H1 (cell line): Measurements from ENCODE around the gene EXTL2. TPM values are rescaled to one million over a fixed set of nuclear protein-coding genes. Genes with fewer than 3 reads are reported as not detected.

Experiments used
- CTCF ChIA-PET: fragments of 300-600 bp; sonication (Branson Sonifier 250); formaldehyde crosslinking; loops from one replicate; lab custom pipeline; 2021; ENCODE audit not compliant: partially characterized antibody; lab: Charles Lee
- POLR2A ChIA-PET: fragments of 300-600 bp; sonication (Branson Sonifier 250); formaldehyde crosslinking; loops from one replicate; lab custom pipeline; 2021; ENCODE audit warnings: inconsistent platforms; ENCODE audit not compliant: partially characterized antibody; lab: Charles Lee
- DNase-seq, 2 experiments: peaks; one replicate each; pipeline versions ENCODE4 v3.0.0 to v3.0.0-alpha.2; 2010 to 2022; ENCODE audit warnings: low spot score in 2 of 2, low read depth in 1 of 2, mixed read lengths in 1 of 2
- FAIRE-seq: peaks from 2 replicates; lab custom pipeline; 2011; peaks lifted over from hg19 to GRCh38; lab: Jason Lieb, UNC
- H2AFZ ChIP-seq: 2 replicates; pipeline ENCODE4 v1.8.1; 2012; ENCODE audit warnings: low read length, inconsistent platforms
- H2AK5ac ChIP-seq: 2 replicates; pipeline ENCODE4 v1.6.1; 2013; ENCODE audit warnings: low read depth, low read length
- H2BK120ac ChIP-seq: replicated peaks from 2 replicates; pipeline ENCODE3; 2013; ENCODE audit warnings: low read depth, low read length, inconsistent platforms
- H2BK12ac ChIP-seq: 2 replicates; pipeline ENCODE4 v1.6.1; 2013; ENCODE audit warnings: low read depth, low read length
- H2BK15ac ChIP-seq: 2 replicates; pipeline ENCODE4 v1.6.1; 2013; ENCODE audit warnings: low read length
- H2BK20ac ChIP-seq: 2 replicates; pipeline ENCODE4 v1.6.1; 2013; ENCODE audit warnings: low read length
- H2BK5ac ChIP-seq: 2 replicates; pipeline ENCODE4 v1.6.1; 2013; ENCODE audit warnings: low read depth, low read length
- H3K14ac ChIP-seq: 2 replicates; pipeline ENCODE4 v1.6.1; 2013; ENCODE audit warnings: inconsistent platforms; ENCODE audit not compliant: insufficient read length
- H3K18ac ChIP-seq: 2 replicates; pipeline ENCODE4 v1.6.1; 2013; ENCODE audit warnings: low read length; ENCODE audit errors: extremely low read depth
- H3K23ac ChIP-seq: 2 replicates; pipeline ENCODE4 v1.6.1; 2013; ENCODE audit warnings: inconsistent platforms; ENCODE audit not compliant: insufficient read length
- H3K23me2 ChIP-seq: 2 replicates; pipeline ENCODE4 v1.6.1; 2013; ENCODE audit warnings: low read depth, low read length
- H3K27ac ChIP-seq: 2 replicates; pipeline ENCODE4 v1.6.1; 2011; ENCODE audit warnings: low read depth, low read length, inconsistent platforms
- H3K27me3 ChIP-seq, 4 experiments: replicated peaks in 1 of 4; 1 replicate in 1 of 4; 2 replicates in 3 of 4; pipeline versions ENCODE4 v1.6.1 to v1.8.1; 2011 to 2013; ENCODE audit warnings: low read length in 3 of 4, mild to moderate bottlenecking in 3 of 4, inconsistent platforms in 2 of 4, mixed read lengths in 2 of 4, moderate library complexity in 1 of 4; ENCODE audit not compliant: control insufficient read depth in 3 of 4, insufficient read depth in 3 of 4; ENCODE audit errors: extremely low read depth in 1 of 4
- H3K36me3 ChIP-seq, 4 experiments: 2 replicates each; pipeline versions ENCODE4 v1.6.1 to v1.8.1; 2011 to 2013; ENCODE audit warnings: mild to moderate bottlenecking in 4 of 4, low read length in 3 of 4, moderate library complexity in 2 of 4, control low read depth in 1 of 4, inconsistent platforms in 1 of 4; ENCODE audit not compliant: insufficient read depth in 4 of 4, control insufficient read depth in 2 of 4
- H3K4ac ChIP-seq: replicated peaks from 2 replicates; pipeline ENCODE3; 2013; ENCODE audit warnings: low read length, low read depth, mixed read lengths, inconsistent platforms; ENCODE audit not compliant: insufficient read length
- H3K4me1 ChIP-seq, 4 experiments: replicated peaks in 1 of 4; 1 replicate in 1 of 4; 2 replicates in 3 of 4; pipeline versions ENCODE4 v1.6.1 to v1.8.1; 2011 to 2013; ENCODE audit warnings: low read length in 3 of 4, inconsistent platforms in 2 of 4, mixed read lengths in 1 of 4; ENCODE audit not compliant: insufficient read depth in 4 of 4, control insufficient read depth in 3 of 4
- H3K4me2 ChIP-seq, 2 experiments: 2 replicates each; pipeline versions ENCODE4 v1.6.1 to v1.8.1; 2011 to 2013; ENCODE audit warnings: low read depth in 2 of 2, low read length in 2 of 2, control low read depth in 1 of 2, inconsistent platforms in 1 of 2, mild to moderate bottlenecking in 1 of 2; ENCODE audit not compliant: insufficient read depth in 1 of 2
- H3K4me3 ChIP-seq, 4 experiments: fragments of 200-600, 300-600 bp in 1 of 4; sonication (generic), shearing (Covaris generic), sonication (Bioruptor Twin) in 1 of 4; 2 replicates each; pipeline versions ENCODE4 v1.5.1 to v1.8.1; 2011 to 2016; ENCODE audit warnings: low read length in 4 of 4, low read depth in 3 of 4, control low read depth in 2 of 4, inconsistent platforms in 2 of 4, mild to moderate bottlenecking in 2 of 4, mixed read lengths in 1 of 4, moderate library complexity in 1 of 4; ENCODE audit not compliant: insufficient read depth in 2 of 4; ENCODE audit errors: extremely low read depth in 1 of 4
- H3K56ac ChIP-seq: replicated peaks from 2 replicates; pipeline ENCODE3; 2013; ENCODE audit warnings: low read depth, mild to moderate bottlenecking, mixed read lengths, low read length, inconsistent platforms; ENCODE audit not compliant: insufficient read length
- H3K79me1 ChIP-seq: 2 replicates; pipeline ENCODE4 v1.6.1; 2013; ENCODE audit warnings: low read depth, low read length, control low read depth
- H3K79me2 ChIP-seq, 2 experiments: 2 replicates each; pipeline versions ENCODE4 v1.6.1 to v1.8.1; 2012 to 2013; ENCODE audit warnings: low read length in 2 of 2, mild to moderate bottlenecking in 2 of 2, inconsistent platforms in 1 of 2; ENCODE audit not compliant: insufficient read depth in 2 of 2, control insufficient read depth in 1 of 2
- H3K9ac ChIP-seq, 4 experiments: replicated peaks in 1 of 4; 1 replicate in 1 of 4; 2 replicates in 3 of 4; pipeline versions ENCODE4 v1.6.1 to v1.8.1; 2011 to 2013; ENCODE audit warnings: low read depth in 3 of 4, low read length in 3 of 4, control low read depth in 2 of 4, mild to moderate bottlenecking in 2 of 4, moderate library complexity in 2 of 4, inconsistent platforms in 1 of 4; ENCODE audit errors: extremely low read depth in 1 of 4
- H3K9me3 ChIP-seq, 2 experiments: 2 replicates each; pipeline versions ENCODE4 v1.6.1 to v1.8.1; 2012 to 2013; ENCODE audit warnings: mild to moderate bottlenecking in 2 of 2, moderate library complexity in 2 of 2, control low read depth in 1 of 2, inconsistent platforms in 1 of 2, low read depth in 1 of 2, low read length in 1 of 2, mixed read lengths in 1 of 2; ENCODE audit not compliant: insufficient read depth in 2 of 2
- H4K20me1 ChIP-seq, 2 experiments: replicated peaks in 1 of 2; 2 replicates each; pipeline versions ENCODE3 to v1.8.1; 2011 to 2013; ENCODE audit warnings: inconsistent platforms in 2 of 2, low read length in 2 of 2, mild to moderate bottlenecking in 1 of 2; ENCODE audit not compliant: insufficient read depth in 2 of 2, control insufficient read depth in 1 of 2
- H4K5ac ChIP-seq: 2 replicates; pipeline ENCODE4 v1.6.1; 2013; ENCODE audit warnings: low read length, low read depth, mixed read lengths, inconsistent platforms; ENCODE audit not compliant: insufficient read length
- H4K8ac ChIP-seq: 2 replicates; pipeline ENCODE4 v1.8.0; 2013; ENCODE audit warnings: mild to moderate bottlenecking, moderate library complexity, low read length, inconsistent platforms; ENCODE audit not compliant: insufficient read depth; ENCODE audit errors: extremely low read depth
- H4K91ac ChIP-seq: replicated peaks from 2 replicates; pipeline ENCODE3; 2013; ENCODE audit warnings: low read length, mixed read lengths, inconsistent platforms; ENCODE audit not compliant: insufficient read length
- ATF3 ChIP-seq: IDR thresholded peaks from 2 replicates; pipeline ENCODE4 v1.6.1; 2011; ENCODE audit warnings: low read depth, mild to moderate bottlenecking, low read length; ENCODE audit not compliant: insufficient read depth
- CHD2 ChIP-seq: IDR thresholded peaks from 2 replicates; pipeline ENCODE4 v1.6.1; 2012; ENCODE audit warnings: low read length, improper control_type of control experiment
- CTCF ChIP-seq, 3 experiments: IDR thresholded peaks; 1 replicate in 2 of 3; 2 replicates in 1 of 3; pipeline versions ENCODE4 v1.5.1 to v1.6.1; 2011; ENCODE audit warnings: low read length in 3 of 3, mild to moderate bottlenecking in 3 of 3, inconsistent platforms in 2 of 3, low read depth in 1 of 3, moderate library complexity in 1 of 3; ENCODE audit not compliant: insufficient read depth in 1 of 3; ENCODE audit errors: control extremely low read depth in 1 of 3
- EGR1 ChIP-seq: IDR thresholded peaks from 2 replicates; pipeline ENCODE4 v1.6.1; 2011; ENCODE audit warnings: low read depth, low read length, borderline replicate concordance
- KDM5A ChIP-seq: fragments of 200-600 bp; IDR thresholded peaks from 2 replicates; pipeline ENCODE4 v1.7.1; 2012; ENCODE audit warnings: mild to moderate bottlenecking, low read length, inconsistent platforms, mixed read lengths
- RNF2 ChIP-seq: fragments of 200-900, 300-1000 bp; sonication (generic); IDR thresholded peaks from 2 replicates; pipeline ENCODE4 v1.7.1; 2016; ENCODE audit warnings: borderline replicate concordance, low read depth, mild to moderate bottlenecking, antibody characterized with exemption, low read length; ENCODE audit not compliant: poor library complexity, severe bottlenecking; ENCODE audit errors: missing control alignments
- TAF1 ChIP-seq: IDR thresholded peaks from 2 replicates; pipeline ENCODE4 v1.6.1; 2011; ENCODE audit warnings: mild to moderate bottlenecking, low read depth, low read length
- TAF7 ChIP-seq: optimal IDR thresholded peaks from 2 replicates; pipeline ENCODE3; 2011; ENCODE audit warnings: low read depth, mild to moderate bottlenecking, inconsistent platforms, low read length, moderate library complexity, borderline replicate concordance
- TCF12 ChIP-seq: IDR thresholded peaks from 2 replicates; pipeline ENCODE4 v1.6.1; 2011; ENCODE audit warnings: low read depth, mild to moderate bottlenecking, low read length
- ZNF274 ChIP-seq: IDR thresholded peaks from 2 replicates; pipeline ENCODE4 v1.7.0; 2012; ENCODE audit warnings: low read length, borderline replicate concordance; ENCODE audit errors: extremely low read depth
- WGBS, 2 experiments: shearing (Covaris generic) in 1 of 2; methylation state at CpG; one replicate each; pipeline versions ENCODE4 v1.1.6 to v1.1.7; 2013 to 2015; ENCODE audit warnings: low lambda C conversion rate in 2 of 2, mixed read lengths in 2 of 2, inconsistent platforms in 1 of 2, low coverage in 1 of 2, missing lambda C conversion rate in 1 of 2; ENCODE audit not compliant: insufficient replicate concordance in 2 of 2, insufficient coverage in 1 of 2, insufficient read length in 1 of 2; ENCODE audit errors: extremely low coverage in 1 of 2, missing lambda C conversion rate in 1 of 2; 5-methylcytosine and 5-hydroxymethylcytosine counted together
- polyA plus RNA-seq, 7 experiments: library from polyadenylated mRNA; depleted of rRNA in 3 of 7; stranded (reverse) in 5 of 7; unstranded in 2 of 7; fragments of >200 nt in 5 of 7; fragments of 200-250 nt in 2 of 7; gene quantifications; 1 replicate in 5 of 7; 2 replicates in 1 of 7; 4 replicates in 1 of 7; pipeline versions ENCODE4 v1.2.1 to v1.2.3, GENCODE V29; 2011 to 2013; ENCODE audit warnings: missing spikeins in 2 of 7, mixed read lengths in 2 of 7
- total RNA-seq: library from RNA; stranded (reverse); fragmentation: NEBNext Ultra II Directional; extraction: Animal tissue kit (Norgen Biotek cat#: 25700); gene quantifications from 2 replicates; pipeline ENCODE4 v1.2.1, GENCODE V29; 2021

The EXTL2 gene
- total and polyA plus RNA-seq, 2 of the 8 experiments (the other 6 are each of a cell fraction or from before 2014, with no cell fraction given): 27.1 to 54.7 TPM

GRCh38 chr1:100943533-100943932, 48.9 kb upstream of the EXTL2 start:
- ChIA-PET POLR2A (interaction anchor here (1.8 kb wide), 1 partner anchor 15 kb away, joined by 3 read pairs; no protein-coding TSS in a partner anchor), CTCF (no interaction called here)
- H2BK20ac ChIP-seq: no peak overlapping the region
- peaks cover 0 to 7% (median 3%) of the 10 kb centered on the region in 4 experiments; a peak in 2 of 8 replicates for H3K36me3 ChIP-seq
- H2BK120ac ChIP-seq: no peak overlapping the region
- H3K18ac ChIP-seq: no peak overlapping the region
- H3K4me2 ChIP-seq: no peak overlapping the region
- no peaks in the 10 kb centered on the region for H3K79me1 ChIP-seq
- H3K56ac ChIP-seq: no peak overlapping the region
- no peak overlapping the region for H2BK5ac ChIP-seq
- H3K79me2 ChIP-seq: peaks cover 0 to 2% of the 10 kb centered on the region in 2 experiments; a peak in 2 of 4 replicates
- no peaks in the 10 kb centered on the region; the same call in 1 of the 2 replicates for H3K23me2 ChIP-seq
- H2AK5ac ChIP-seq: no peak overlapping the region
- no peak overlapping the region for H2BK12ac ChIP-seq
- H3K9ac ChIP-seq: no peak overlapping the region
- H3K27ac ChIP-seq: no peak overlapping the region
- H4K5ac ChIP-seq: no peak overlapping the region
- WGBS, 2 experiments: 97% methylated on average over 1 of the region's 1 CpG; no CpG with 5 or more reads in 1 of the 2 experiments
- FAIRE-seq: no peak
- H4K91ac ChIP-seq: no peak overlapping the region
- H3K14ac ChIP-seq: no peak overlapping the region
- DNase-seq: no peak
- no peak overlapping the region for H3K23ac ChIP-seq
- no peaks in the 10 kb centered on the region for H3K9me3 ChIP-seq
- H2AFZ ChIP-seq: no peak overlapping the region
- H3K27me3 ChIP-seq: no peaks in the 10 kb centered on the region
- no peak overlapping the region for H2BK15ac ChIP-seq
- H3K4me3 ChIP-seq: no peak overlapping the region
- peaks cover 0 to 2% (median 0%) of the 10 kb centered on the region in 4 experiments; a peak in 1 of 7 replicates for H3K4me1 ChIP-seq
- no peak overlapping the region for H4K8ac ChIP-seq
- no peaks in the 10 kb centered on the region for H4K20me1 ChIP-seq
- H3K4ac ChIP-seq: no peak overlapping the region
- TF ChIP-seq TAF7 (no peak), CHD2 (no peak), KDM5A (no peak), TCF12 (no peak), ATF3 (no peak), CTCF (IDR thresholded peaks at IDR 0.05; ENCODE audit: control extremely low read depth in 1 of 3, insufficient read depth in 1 of 3, low read depth in 1 of 3, low read length in 3 of 3) (no peak), TAF1 (no peak), EGR1 (no peak), ZNF274 (no peak), RNF2 (no peak)
